Calu3 (cell line): Measurements from ENCODE around the gene NSG2. TPM values are rescaled to one million over a fixed set of nuclear protein-coding genes. Genes with fewer than 3 reads are reported as not detected.

ENCODE experiments used
- BruUV-seq: library from RNA; stranded (reverse); fragments of 400-500 nt; replicated peaks from 2 replicates; lab custom pipeline; 2021; lab: Mats Ljungman, UMichigan
- CTCF ChIA-PET: fragments of 300-600 bp; sonication (Branson Sonifier 250); formaldehyde crosslinking; loops from one replicate; lab custom pipeline; 2022; ENCODE audit warnings: antibody characterized with exemption; lab: Charles Lee
- DNase-seq: peaks from one replicate; pipeline ENCODE4 v3.0.0; 2022
- H3K27ac Mint-ChIP-seq: one replicate; pipeline ENCODE4 v1.8.0; 2022; ENCODE audit warnings: mixed read lengths; ENCODE audit not compliant: unreplicated experiment
- H3K27me3 Mint-ChIP-seq: one replicate; pipeline ENCODE4 v1.8.0; 2022; ENCODE audit warnings: mixed read lengths; ENCODE audit not compliant: unreplicated experiment
- H3K36me3 Mint-ChIP-seq: one replicate; pipeline ENCODE4 v1.8.0; 2022; ENCODE audit warnings: mild to moderate bottlenecking, moderate library complexity, mixed read lengths; ENCODE audit not compliant: insufficient read depth, unreplicated experiment
- H3K4me1 Mint-ChIP-seq: one replicate; pipeline ENCODE4 v1.8.0; 2022; ENCODE audit warnings: mild to moderate bottlenecking, low read depth, mixed read lengths; ENCODE audit not compliant: unreplicated experiment
- H3K4me3 Mint-ChIP-seq: one replicate; pipeline ENCODE4 v1.8.0; 2022; ENCODE audit warnings: mild to moderate bottlenecking, low read depth, moderate library complexity, mixed read lengths; ENCODE audit not compliant: unreplicated experiment
- H3K9me3 Mint-ChIP-seq: one replicate; pipeline ENCODE4 v1.8.0; 2022; ENCODE audit warnings: low read depth, mixed read lengths; ENCODE audit not compliant: unreplicated experiment
- intact Hi-C: fragments of 100-400 bp; cut with micrococcal nuclease; formaldehyde crosslinking; loops from one replicate; pipeline ENCODE4 v1.10.0; 2022; ENCODE audit not compliant: unreplicated experiment
- total RNA-seq: library from RNA; stranded (reverse); gene quantifications from 2 replicates; pipeline ENCODE4 v1.2.3, GENCODE V29; 2022
- TF ChIP-seq, protein P1 (sequence below): fragments of 200-600 bp; IDR thresholded peaks from one replicate; pipeline ENCODE4 v1.8.0; 2022; ENCODE audit warnings: antibody characterized with exemption; ENCODE audit not compliant: unreplicated experiment

Gene NSG2
- total RNA-seq, 1 experiment from 2014 or later, result not detected

DNA sequence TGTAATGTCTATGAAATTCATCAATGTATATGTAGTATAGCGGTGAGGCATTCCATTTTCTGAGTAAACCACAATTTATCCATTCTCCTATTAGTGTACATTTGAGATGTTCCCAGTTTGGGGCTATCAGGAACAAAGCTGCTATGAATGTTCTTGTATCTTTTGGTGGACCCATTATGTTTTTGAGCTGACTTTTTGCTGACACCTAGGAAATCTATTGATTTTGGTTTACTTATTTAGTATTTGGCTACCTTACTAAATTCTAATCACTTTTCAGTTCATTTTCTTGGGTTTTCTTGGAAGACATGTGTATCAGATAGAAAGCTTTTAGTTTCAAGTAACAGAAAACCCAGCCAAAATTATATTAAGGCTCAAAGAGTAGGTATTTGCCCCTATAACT lies 13.7 kb downstream of the NSG2 start:
- CTCF ChIA-PET, result interaction anchor here (0.5 to 0.9 kb wide), 2 partner anchors 14 to 726 kb away, joined by 3 read pairs; partner anchors contain the start of gene NSG2
- Mint-ChIP-seq H3K27ac (no peak overlapping the region), H3K4me3 (no peak overlapping the region), H3K4me1 (no peaks in the 10 kb centered on the region), H3K27me3 (peaks cover 43% of the 10 kb centered on the region), H3K9me3 (no peaks in the 10 kb centered on the region), H3K36me3 (no peaks in the 10 kb centered on the region)
- BruUV-seq, result no TSS peak
- TF ChIP-seq, protein P1, sequence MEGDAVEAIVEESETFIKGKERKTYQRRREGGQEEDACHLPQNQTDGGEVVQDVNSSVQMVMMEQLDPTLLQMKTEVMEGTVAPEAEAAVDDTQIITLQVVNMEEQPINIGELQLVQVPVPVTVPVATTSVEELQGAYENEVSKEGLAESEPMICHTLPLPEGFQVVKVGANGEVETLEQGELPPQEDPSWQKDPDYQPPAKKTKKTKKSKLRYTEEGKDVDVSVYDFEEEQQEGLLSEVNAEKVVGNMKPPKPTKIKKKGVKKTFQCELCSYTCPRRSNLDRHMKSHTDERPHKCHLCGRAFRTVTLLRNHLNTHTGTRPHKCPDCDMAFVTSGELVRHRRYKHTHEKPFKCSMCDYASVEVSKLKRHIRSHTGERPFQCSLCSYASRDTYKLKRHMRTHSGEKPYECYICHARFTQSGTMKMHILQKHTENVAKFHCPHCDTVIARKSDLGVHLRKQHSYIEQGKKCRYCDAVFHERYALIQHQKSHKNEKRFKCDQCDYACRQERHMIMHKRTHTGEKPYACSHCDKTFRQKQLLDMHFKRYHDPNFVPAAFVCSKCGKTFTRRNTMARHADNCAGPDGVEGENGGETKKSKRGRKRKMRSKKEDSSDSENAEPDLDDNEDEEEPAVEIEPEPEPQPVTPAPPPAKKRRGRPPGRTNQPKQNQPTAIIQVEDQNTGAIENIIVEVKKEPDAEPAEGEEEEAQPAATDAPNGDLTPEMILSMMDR, result no peak
- no peak for DNase-seq
- intact Hi-C loops, result no loop called here

- H3K27me3 Mint-ChIP-seq, result peaks cover 58% of the 10 kb centered on the region
- no peak overlapping the region for H3K4me3 Mint-ChIP-seq
- H3K27ac Mint-ChIP-seq, result no peak overlapping the region
- H3K4me1 Mint-ChIP-seq, result no peaks in the 10 kb centered on the region
- BruUV-seq, result no TSS peak
- intact Hi-C loops, result no loop called here
- no peaks in the 10 kb centered on the region for H3K36me3 Mint-ChIP-seq
- H3K9me3 Mint-ChIP-seq, result no peaks in the 10 kb centered on the region
- no peak for DNase-seq
- TF ChIP-seq, protein P1, result no peak
- CTCF ChIA-PET, result no interaction called here
These were observed 17.7 kb downstream of the NSG2 start for GRCh38 chr5:174063082-174063756.

DNA sequence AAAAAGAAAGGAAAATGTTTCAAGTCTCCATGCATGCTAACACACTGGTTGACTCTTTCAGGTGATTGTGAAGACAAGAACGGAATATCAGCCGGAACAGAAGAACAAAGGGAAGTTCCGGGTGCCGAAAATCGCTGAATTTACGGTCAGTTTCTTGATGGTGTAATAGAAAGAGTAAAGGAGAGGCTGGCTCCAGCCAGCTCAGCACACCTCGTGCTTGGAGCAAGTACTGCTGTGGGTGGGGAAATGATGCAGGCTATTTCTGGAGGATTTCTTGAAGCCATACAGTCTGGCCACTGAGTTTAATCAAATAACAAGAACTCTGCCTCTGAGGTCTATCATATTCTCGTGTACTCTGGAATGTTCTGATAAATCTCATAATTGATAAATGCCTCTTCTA lies 18.7 kb downstream of the NSG2 start:
- H3K9me3 Mint-ChIP-seq, result no peaks in the 10 kb centered on the region
- CTCF ChIA-PET, result no interaction called here
- H3K36me3 Mint-ChIP-seq, result no peaks in the 10 kb centered on the region
- no peak overlapping the region for H3K4me3 Mint-ChIP-seq
- TF ChIP-seq, protein P1, result no peak
- intact Hi-C loops, result no loop called here
- H3K4me1 Mint-ChIP-seq, result no peaks in the 10 kb centered on the region
- no TSS peak for BruUV-seq
- no peak overlapping the region for H3K27ac Mint-ChIP-seq
- no peak for DNase-seq
- peaks cover 58% of the 10 kb centered on the region for H3K27me3 Mint-ChIP-seq

DNA sequence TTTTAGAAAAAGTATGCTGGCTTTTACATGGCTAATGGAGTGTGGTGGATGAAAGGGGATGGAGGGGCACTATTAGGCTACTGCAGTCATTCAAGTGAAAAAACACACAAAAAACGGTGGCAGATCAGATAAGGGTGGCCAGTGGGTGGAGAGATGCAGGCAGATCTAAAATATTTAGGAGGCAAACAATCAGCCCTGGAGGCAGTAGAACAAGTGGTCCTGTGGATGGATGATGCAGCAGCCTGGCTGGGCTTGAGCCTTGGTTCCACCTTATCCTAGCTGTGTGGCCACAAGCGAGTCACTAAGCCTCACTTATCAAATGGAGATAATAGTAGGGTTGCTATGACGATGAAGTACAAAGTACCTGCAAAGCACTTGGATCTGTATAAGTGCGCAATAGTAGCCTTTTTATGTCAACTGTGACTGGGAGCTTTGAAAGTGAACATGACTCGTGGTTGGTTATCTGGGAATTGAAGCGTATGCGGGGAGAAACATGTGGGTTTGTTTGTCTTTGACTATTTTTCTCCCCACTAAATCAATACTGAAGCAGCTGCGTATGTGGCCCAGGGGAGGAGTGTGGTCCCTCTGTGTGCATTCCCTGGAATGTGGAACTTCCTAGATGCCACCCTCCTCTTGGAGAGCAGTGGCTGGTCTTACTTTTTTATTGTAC lies 20.2 kb downstream of the NSG2 start:
- TF ChIP-seq, protein P1, result no peak
- DNase-seq, result no peak
- Mint-ChIP-seq H3K4me3 (no peak overlapping the region), H3K4me1 (no peaks in the 10 kb centered on the region), H3K27me3 (peaks cover 60% of the 10 kb centered on the region), H3K27ac (no peak overlapping the region), H3K36me3 (no peaks in the 10 kb centered on the region), H3K9me3 (no peaks in the 10 kb centered on the region)
- BruUV-seq, result no TSS peak
- intact Hi-C loops, result no loop called here
- CTCF ChIA-PET, result no interaction called here
